Heart left ventricle (tissue), 16 donors: Measurements from ENCODE around the gene LTO1. TPM values are rescaled to one million over a fixed set of nuclear protein-coding genes. Genes with fewer than 3 reads are reported as not detected.

ENCODE experiments used
- ATAC-seq, 4 donors: fragments of 200-7000 bp; cut with Tn5 transposase; one replicate each; pipeline ENCODE4 v1.9.1; 2020 to 2022; ENCODE audit warnings: moderate library complexity in 4 of 4, mild to moderate bottlenecking in 3 of 4, moderate number of reproducible peaks in 1 of 4
- DNase-seq, 5 donors: peaks; one replicate each; pipeline ENCODE4 v3.0.0-alpha.2; 2020
- H3K27ac ChIP-seq, 12 donors: fragments of 200-600 bp; sonication (generic) in 4 of 12; one replicate each; pipeline versions ENCODE4 v1.5.0 to v1.8.0; 2016 to 2022; ENCODE audit warnings: mild to moderate bottlenecking in 2 of 12
- H3K27me3 ChIP-seq, 9 donors: fragments of 200-600 bp; sonication (generic) in 2 of 9; one replicate each; pipeline versions ENCODE4 v1.5.1 to v1.8.0; 2016 to 2022; ENCODE audit warnings: mild to moderate bottlenecking in 3 of 9
- H3K36me3 ChIP-seq, 9 donors: fragments of 200-600 bp; sonication (generic) in 2 of 9; one replicate each; pipeline versions ENCODE4 v1.5.0 to v1.8.0; 2018 to 2022; ENCODE audit warnings: mild to moderate bottlenecking in 2 of 9
- H3K4me1 ChIP-seq, 12 donors: fragments of 200-600 bp; sonication (generic) in 4 of 12; one replicate each; pipeline versions ENCODE4 v1.5.0 to v1.8.0; 2016 to 2022; ENCODE audit warnings: mild to moderate bottlenecking in 3 of 12
- H3K4me3 ChIP-seq, 12 donors: fragments of 200-600 bp; sonication (generic) in 4 of 12; one replicate each; pipeline versions ENCODE4 v1.5.0 to v1.8.0; 2017 to 2022; ENCODE audit warnings: mild to moderate bottlenecking in 9 of 12, moderate library complexity in 4 of 12
- H3K9me3 ChIP-seq, 12 donors: fragments of 200-600 bp; sonication (generic) in 4 of 12; one replicate each; pipeline versions ENCODE4 v1.5.0 to v1.8.0; 2016 to 2022; ENCODE audit warnings: mild to moderate bottlenecking in 1 of 12
- POLR2A ChIP-seq, 2 donors: fragments of 450-650 bp; IDR thresholded peaks; one replicate each; pipeline ENCODE4 v1.6.1; 2017; ENCODE audit warnings: antibody characterized with exemption in 2 of 2, mild to moderate bottlenecking in 2 of 2, moderate library complexity in 2 of 2
- WGBS, 4 donors: extraction: QIAGEN DNeasy Blood & Tissue Kit in 2 of 4; methylation state at CpG; one replicate each; pipeline versions ENCODE4 v1.1.5 to v1.1.7; 2013 to 2018; 5-methylcytosine and 5-hydroxymethylcytosine counted together
- intact Hi-C, 10 donors: fragments of 100-400 bp; cut with DNase I; formaldehyde crosslinking; loops; one replicate each; pipeline versions ENCODE4 v1.11.1 to v1.14.2; 2022
- polyA plus RNA-seq, 2 donors: library from polyadenylated mRNA; stranded (reverse); fragments of 200-250 nt; gene quantifications; one replicate each; pipeline ENCODE4 v1.2.3, GENCODE V29; 2013
- total RNA-seq, 9 donors: library from RNA; depleted of rRNA in 2 of 9; stranded (reverse); fragments of >200 nt in 2 of 9; fragmentation: NEBNext Ultra II Directional in 3 of 9; extraction: Animal tissue kit (Norgen Biotek cat#: 25700) in 3 of 9; gene quantifications; one replicate each; pipeline versions ENCODE4 v1.1.0 to v1.2.4, GENCODE V29; 2016 to 2023
- TF ChIP-seq, protein P1 (sequence below), 12 donors: fragments of 200-600 bp; sonication (generic) in 4 of 12; IDR thresholded peaks; one replicate each; pipeline versions ENCODE4 v1.5.0 to v1.8.0; 2018 to 2022; ENCODE audit warnings: antibody characterized with exemption in 12 of 12, mild to moderate bottlenecking in 5 of 12
- donor health status: ischemic (EF 13 %, LVEDD 7.1; RV severe dilation, severe dysfunction).
- donor health status: healthy with polysubstance abuse.
- donor health status: DM: no; HTN: yes; CAD: no.
- donor health status: DM: no; HTN: no; CAD: no.
- donor health status: ischemic (EF 25% LVEDD 6.9; RV normal size, moderate dysfunction).
- donor health status: ischemic (EF 25% LVEDD 5.7; RV mildly dilated, moderate dysfunction).
- donor health status: healthy.
- donor health status: DM: yes; HTN: yes; CAD: no.
- donor health status: ischemic (EF 35%, LVEDD 5.7; RV mildly dilated, moderate dysfunction).
- donor health status: nonischemic (EF 11% LVEDD 7.7; RV severe dilation, severe dysfunction).
- donor health status: DM: yes; HTN: yes; CAD: no.
- donor health status: PGD.
- donor health status: ischemic (EF 29% LVEDD 5.4; RV normal size, mild dysfunction).
- donor health status: nonischemic (EF 23%, LVEDD 6.1; RV moderate dilation, normal function).

The LTO1 gene
- total and polyA plus RNA-seq, 11 donors, result 4.1 to 14.4 (median 9.4) TPM

DNA sequence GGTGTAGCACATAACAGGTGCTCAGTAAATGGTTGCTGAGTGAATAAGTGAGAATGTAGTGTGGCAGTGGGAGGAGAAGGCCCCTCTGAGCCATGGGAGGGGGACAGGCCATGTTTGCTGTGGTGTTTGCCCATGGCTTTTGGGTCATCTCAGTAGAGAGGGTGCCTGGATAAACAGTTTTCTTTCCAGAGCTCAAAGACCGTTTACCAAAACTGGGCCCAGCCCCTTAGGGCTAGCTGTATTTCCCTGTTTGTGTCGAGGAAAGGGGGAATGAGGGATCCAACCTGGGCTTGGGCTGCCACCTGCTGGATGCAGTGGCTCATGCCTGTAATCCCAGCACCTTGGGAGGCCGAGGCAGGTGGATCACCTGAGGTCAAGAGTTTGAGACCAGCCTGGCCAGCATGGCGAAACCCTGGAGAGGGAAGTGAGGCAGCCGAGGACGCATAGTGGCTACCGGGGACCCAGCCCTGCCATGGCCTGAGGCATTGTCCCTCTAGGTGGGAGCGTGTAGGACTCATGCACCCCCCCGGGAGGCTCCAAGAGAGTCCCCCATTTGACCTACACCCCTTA, 8.7 kb upstream of the LTO1 start:
- intact Hi-C loops, result loop anchor here in 1 of 10 donors (2.0 kb wide), 1 partner anchor 509 kb away; no protein-coding TSS in a partner anchor
- DNase-seq (no peak), ATAC-seq (no peak)
- H3K4me1 ChIP-seq, result peaks cover 0 to 7% (median 0%) of the 10 kb centered on the region in 12 donors
- H3K27ac ChIP-seq, result no peak overlapping the region
- peaks cover 0 to 13% (median 3%) of the 10 kb centered on the region in 9 donors for H3K27me3 ChIP-seq
- H3K9me3 ChIP-seq, result no peaks in the 10 kb centered on the region
- H3K4me3 ChIP-seq, result no peak overlapping the region
- no peaks in the 10 kb centered on the region for H3K36me3 ChIP-seq
- TF ChIP-seq POLR2A (IDR thresholded peaks at IDR 0.05), result no peak
- TF ChIP-seq, protein P1, sequence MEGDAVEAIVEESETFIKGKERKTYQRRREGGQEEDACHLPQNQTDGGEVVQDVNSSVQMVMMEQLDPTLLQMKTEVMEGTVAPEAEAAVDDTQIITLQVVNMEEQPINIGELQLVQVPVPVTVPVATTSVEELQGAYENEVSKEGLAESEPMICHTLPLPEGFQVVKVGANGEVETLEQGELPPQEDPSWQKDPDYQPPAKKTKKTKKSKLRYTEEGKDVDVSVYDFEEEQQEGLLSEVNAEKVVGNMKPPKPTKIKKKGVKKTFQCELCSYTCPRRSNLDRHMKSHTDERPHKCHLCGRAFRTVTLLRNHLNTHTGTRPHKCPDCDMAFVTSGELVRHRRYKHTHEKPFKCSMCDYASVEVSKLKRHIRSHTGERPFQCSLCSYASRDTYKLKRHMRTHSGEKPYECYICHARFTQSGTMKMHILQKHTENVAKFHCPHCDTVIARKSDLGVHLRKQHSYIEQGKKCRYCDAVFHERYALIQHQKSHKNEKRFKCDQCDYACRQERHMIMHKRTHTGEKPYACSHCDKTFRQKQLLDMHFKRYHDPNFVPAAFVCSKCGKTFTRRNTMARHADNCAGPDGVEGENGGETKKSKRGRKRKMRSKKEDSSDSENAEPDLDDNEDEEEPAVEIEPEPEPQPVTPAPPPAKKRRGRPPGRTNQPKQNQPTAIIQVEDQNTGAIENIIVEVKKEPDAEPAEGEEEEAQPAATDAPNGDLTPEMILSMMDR (IDR thresholded peaks at IDR 0.05), result peak in 7 of 12 donors; percentile 9 to 40 (median 22)
- 61 to 74% (median 67%) methylated on average over 9 of the region's 9 CpGs for WGBS, 4 donors

DNA sequence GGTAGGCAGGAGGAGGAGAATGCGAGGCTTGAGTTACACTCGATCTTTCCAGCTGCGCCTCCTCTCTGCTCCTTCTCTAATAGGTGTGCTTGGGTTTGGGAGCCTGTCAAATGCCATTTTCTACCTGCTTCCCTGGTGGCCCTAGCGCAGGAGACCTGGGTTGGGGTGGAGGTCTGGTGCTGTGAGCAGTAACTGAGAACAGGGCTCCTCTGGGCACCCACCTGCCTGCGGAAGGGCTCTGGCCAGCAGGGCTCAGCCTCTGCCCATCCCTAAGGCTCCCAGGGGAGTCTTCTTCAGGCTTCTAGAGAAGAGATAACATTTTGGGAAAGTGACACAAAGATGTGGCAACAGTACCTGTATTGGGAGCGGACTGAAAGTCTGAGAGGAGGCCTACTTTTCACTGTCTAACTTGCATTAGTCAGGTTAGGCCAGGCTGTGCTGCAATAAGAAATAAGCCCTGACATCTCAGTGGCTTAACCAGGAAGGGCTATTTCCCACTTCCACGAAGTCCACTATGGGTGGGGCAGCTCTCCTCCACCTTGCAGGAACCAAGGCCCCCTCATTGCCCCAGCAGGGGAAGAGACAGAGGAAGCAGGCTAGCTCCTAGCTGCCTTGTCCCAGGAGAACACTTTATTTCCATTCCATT, 7.7 kb upstream of the LTO1 start:
- TF ChIP-seq POLR2A (IDR thresholded peaks at IDR 0.05), result no peak
- TF ChIP-seq, protein P1 (IDR thresholded peaks at IDR 0.05), result no peak
- ATAC-seq, result no peak
- H3K27me3 ChIP-seq, result peaks cover 0 to 13% (median 3%) of the 10 kb centered on the region in 9 donors
- intact Hi-C loops, result no loop called here
- H3K4me3 ChIP-seq, result no peak overlapping the region
- 84 to 89% (median 87%) methylated on average over 7 of the region's 7 CpGs for WGBS, 4 donors
- H3K27ac ChIP-seq, result no peak overlapping the region
- H3K4me1 ChIP-seq, result peaks cover 0 to 7% (median 0%) of the 10 kb centered on the region in 12 donors
- no peaks in the 10 kb centered on the region for H3K36me3 ChIP-seq
- no peak for DNase-seq
- no peaks in the 10 kb centered on the region for H3K9me3 ChIP-seq

DNA sequence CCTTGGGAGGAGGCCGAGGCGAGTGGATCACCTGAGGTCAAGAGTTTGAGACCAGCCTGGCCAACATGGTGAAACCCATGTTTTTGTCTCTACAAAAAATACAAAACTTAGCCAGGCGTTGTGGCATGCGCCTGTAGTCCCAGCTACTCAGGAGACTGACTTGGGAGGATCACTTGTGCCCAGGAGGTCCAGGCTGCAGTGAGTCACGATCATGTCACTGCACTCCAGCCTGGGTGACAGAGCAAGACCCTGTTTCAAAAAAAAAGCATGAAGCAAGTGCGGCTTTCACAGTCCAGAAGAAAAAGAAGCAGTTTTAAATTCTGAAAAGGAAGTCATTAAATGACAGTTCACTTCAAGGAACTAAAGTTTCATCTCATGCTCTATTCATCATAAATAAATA, 7.1 kb upstream of the LTO1 start:
- no peak overlapping the region for H3K27ac ChIP-seq
- no peak for ATAC-seq
- TF ChIP-seq POLR2A (IDR thresholded peaks at IDR 0.05), result no peak
- TF ChIP-seq, protein P1 (IDR thresholded peaks at IDR 0.05), result no peak
- H3K9me3 ChIP-seq, result no peaks in the 10 kb centered on the region
- no peak for DNase-seq
- 85 to 92% (median 88%) methylated on average over 6 of the region's 6 CpGs for WGBS, 4 donors
- peaks cover 0 to 7% (median 0%) of the 10 kb centered on the region in 12 donors for H3K4me1 ChIP-seq
- intact Hi-C loops, result no loop called here
- H3K4me3 ChIP-seq, result no peak overlapping the region
- H3K36me3 ChIP-seq, result no peaks in the 10 kb centered on the region
- peaks cover 0 to 13% (median 3%) of the 10 kb centered on the region in 9 donors for H3K27me3 ChIP-seq

DNA sequence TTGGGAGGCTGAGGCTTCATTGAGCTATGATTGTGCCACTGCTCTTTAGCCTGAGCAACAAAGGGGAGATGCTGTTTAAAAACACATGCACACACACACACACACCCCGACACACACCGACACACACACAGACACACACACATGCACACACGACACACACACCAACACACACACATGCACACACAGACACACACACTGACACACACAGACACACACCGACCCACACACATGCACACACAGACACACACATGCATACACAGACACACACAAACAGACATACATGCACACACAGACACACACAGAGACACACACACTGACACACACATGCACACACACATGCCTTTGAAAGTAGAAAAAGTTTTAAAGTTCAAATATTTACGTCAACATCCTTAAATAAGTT, 5.5 kb upstream of the LTO1 start:
- no peak overlapping the region for H3K4me3 ChIP-seq
- peaks cover 0 to 4% (median 1%) of the 10 kb centered on the region in 12 donors for H3K4me1 ChIP-seq
- no peaks in the 10 kb centered on the region for H3K36me3 ChIP-seq
- DNase-seq (no peak), ATAC-seq (no peak)
- no peak overlapping the region for H3K27ac ChIP-seq
- WGBS, 4 donors, result 91 to 97% (median 93%) methylated on average over 5 of the region's 5 CpGs
- peaks cover 0 to 4% (median 0%) of the 10 kb centered on the region in 9 donors for H3K27me3 ChIP-seq
- no peak for TF ChIP-seq POLR2A (IDR thresholded peaks at IDR 0.05)
- TF ChIP-seq, protein P1 (IDR thresholded peaks at IDR 0.05), result no peak
- no peaks in the 10 kb centered on the region for H3K9me3 ChIP-seq
- intact Hi-C loops, result no loop called here
